ENCODE results near the gene SCAI. TPM values are rescaled to one million over a fixed set of nuclear protein-coding genes. Genes with fewer than 3 reads are reported as not detected.

SCAI gene
- total and polyA plus RNA-seq, 9 of the 15 experiments (the other 6 are each of a cell fraction or from before 2014, with no cell fraction given): 0.70 to 12.4 (median 4.2) TPM

GRCh38 chr9:125150349-125151245 is 7.3 kb upstream of the SCAI start (continued):
- TF ChIP-seq HMBOX1 (IDR thresholded peaks at IDR 0.05) (no peak), SOX6 (IDR thresholded peaks at IDR 0.05) (0 out of 2 replicates have a peak, but pooled peaks have one; percentile 10), ATF6 (CRISPR knock-in tag; IDR thresholded peaks at IDR 0.05) (no peak), ZBTB1 (CRISPR knock-in tag; IDR thresholded peaks at IDR 0.05; ENCODE audit: borderline replicate concordance, low read depth) (no peak), SMARCA4 (IDR thresholded peaks at IDR 0.05) (no peak), SRF (CRISPR knock-in tag; IDR thresholded peaks at IDR 0.05) (no peak), CEBPG (CRISPR knock-in tag; IDR thresholded peaks at IDR 0.05) (no peak), CEBPG (tag; conservative IDR thresholded peaks at IDR 0.05 in 1 of 2, IDR thresholded peaks at IDR 0.05 in 1 of 2) (0 out of 4 replicates have a peak, but pooled peaks of 1 of the 2 experiments have one; percentile 2), CREM (IDR thresholded peaks at IDR 0.05; ENCODE audit: low read depth) (no peak), POU5F1 (IDR thresholded peaks at IDR 0.05; ENCODE audit: borderline replicate concordance, low read depth, low read length, partially characterized antibody) (no peak), MTA1 (IDR thresholded peaks at IDR 0.05; ENCODE audit: borderline replicate concordance) (no peak), CBFA2T3 (IDR thresholded peaks at IDR 0.05) (peak; percentile 82), PHF20 (IDR thresholded peaks at IDR 0.05; ENCODE audit: partially characterized antibody) (no peak), ZBTB33 (CRISPR knock-in tag; IDR thresholded peaks at IDR 0.05) (no peak), FOXA3 (CRISPR knock-in tag; conservative IDR thresholded peaks at IDR 0.05 in 1 of 2, IDR thresholded peaks at IDR 0.05 in 1 of 2) (no peak), THAP7 (CRISPR knock-in tag; IDR thresholded peaks at IDR 0.05) (no peak), ZFP36 (IDR thresholded peaks at IDR 0.05; ENCODE audit: low read depth, low read length, partially characterized antibody) (no peak), ZNF175 (CRISPR knock-in tag; IDR thresholded peaks at IDR 0.05; ENCODE audit: low read depth) (no peak), TAF7 (tag; IDR thresholded peaks at IDR 0.05) (no peak), TEAD4 (IDR thresholded peaks at IDR 0.05; ENCODE audit: low read length) (peak; percentile 80), TEAD4 (CRISPR knock-in tag; IDR thresholded peaks at IDR 0.05; ENCODE audit: borderline replicate concordance) (no peak), CBFB (CRISPR knock-in tag; IDR thresholded peaks at IDR 0.05) (no peak), RBM15 (IDR thresholded peaks at IDR 0.05; ENCODE audit: insufficient read depth, low read length) (no peak)

Measured in K562 (cell line).